ENCODE data around the gene ANKRD36.
"Not testable (repeated sequence)": the region's sequence is repeated elsewhere in the genome, so short reads cannot be mapped to it uniquely, and the experiment has no call there.

ANKRD36 gene

GRCh38 chr2:97113050-97113881 is at the start of gene ANKRD36:
Gene ANKRD36 (plus strand): TSS chr2:97113153. CDS start chr2:97113740, 587 bp downstream.
- DNase-seq, result not testable (repeated sequence)

DNA sequence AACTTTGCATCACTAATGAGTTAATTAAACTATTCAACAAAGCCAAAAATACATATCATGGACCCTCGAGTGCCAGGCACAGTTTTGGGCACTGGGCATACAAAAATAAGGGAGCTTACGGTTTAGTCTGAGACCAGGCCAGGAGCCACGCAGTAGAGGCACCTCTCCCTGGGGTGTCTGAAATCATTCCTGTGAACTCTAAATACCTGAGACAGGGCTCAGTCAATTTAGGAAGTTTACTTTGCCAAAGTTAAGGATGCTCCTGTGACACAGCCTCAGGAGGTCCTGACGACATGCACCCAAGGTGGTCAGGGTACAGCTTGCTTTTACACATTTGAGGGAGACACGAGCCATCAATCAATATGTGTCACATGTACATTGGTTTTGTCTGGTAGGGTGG is 46.9 kb upstream of the ANKRD36 start:
- not testable (repeated sequence) for DNase-seq

More at GRCh38 chr2:97113050-97113881, at the start of gene ANKRD36:
- TF ChIP-seq POLR2A (IDR thresholded peaks at IDR 0.05; ENCODE audit: low read length), result peak; percentile 76

DNA sequence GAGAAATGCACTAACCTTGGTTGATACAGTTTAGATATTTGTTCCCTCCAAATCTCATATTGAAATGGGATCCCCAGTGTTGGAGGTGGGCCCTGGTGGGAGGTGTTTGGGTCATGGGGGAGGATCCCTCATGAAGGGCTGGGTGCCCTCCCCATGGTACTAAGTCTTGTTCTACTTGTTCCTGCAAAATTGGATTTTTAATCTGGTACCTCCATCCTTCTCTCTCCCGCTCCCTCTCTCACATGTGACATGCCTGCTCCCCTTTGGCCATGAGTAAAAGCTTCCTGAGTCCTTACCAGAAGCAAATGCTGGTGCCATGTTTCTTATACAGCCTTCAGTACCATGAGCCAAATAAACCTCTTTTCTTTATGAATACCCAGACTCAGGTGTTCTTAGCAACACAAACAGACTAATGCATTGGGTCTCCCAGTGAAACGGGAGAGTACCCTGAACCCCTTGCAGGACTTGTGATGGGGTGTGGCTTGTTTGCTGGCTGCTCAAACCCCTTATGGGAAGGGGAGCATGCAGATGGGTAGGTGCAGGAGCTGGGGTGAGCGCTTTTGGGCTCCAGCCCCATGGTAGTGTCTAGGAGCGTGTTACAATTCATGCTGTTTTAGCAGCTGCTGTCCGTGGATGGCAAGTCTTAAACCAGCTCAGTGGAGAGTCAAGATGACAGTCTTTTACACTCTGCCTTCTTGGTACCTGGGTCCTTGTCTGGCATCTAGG is 45.5 kb upstream of the ANKRD36 start:
- TF ChIP-seq GATA1 (IDR thresholded peaks at IDR 0.05; ENCODE audit: low read depth, low read length), result no peak
- no peak for TF ChIP-seq POLR2A (IDR thresholded peaks at IDR 0.05; ENCODE audit: low read length)
- no peak for DNase-seq

- no peak for DNase-seq
- TF ChIP-seq POLR2A (IDR thresholded peaks at IDR 0.05; ENCODE audit: low read length) (no peak), GATA1 (IDR thresholded peaks at IDR 0.05; ENCODE audit: low read depth, low read length) (no peak)
Observed at GRCh38 chr2:97068074-97068473, 44.9 kb upstream of the ANKRD36 start.

GRCh38 chr2:97068722-97069121 is 44.2 kb upstream of the ANKRD36 start:
- not testable (repeated sequence) for DNase-seq

GRCh38 chr2:97070915-97071314 is 42.0 kb upstream of the ANKRD36 start:
- DNase-seq, result not testable (repeated sequence)

- not testable (repeated sequence) for DNase-seq
Observed at GRCh38 chr2:97077213-97077612, 35.7 kb upstream of the ANKRD36 start.

DNA sequence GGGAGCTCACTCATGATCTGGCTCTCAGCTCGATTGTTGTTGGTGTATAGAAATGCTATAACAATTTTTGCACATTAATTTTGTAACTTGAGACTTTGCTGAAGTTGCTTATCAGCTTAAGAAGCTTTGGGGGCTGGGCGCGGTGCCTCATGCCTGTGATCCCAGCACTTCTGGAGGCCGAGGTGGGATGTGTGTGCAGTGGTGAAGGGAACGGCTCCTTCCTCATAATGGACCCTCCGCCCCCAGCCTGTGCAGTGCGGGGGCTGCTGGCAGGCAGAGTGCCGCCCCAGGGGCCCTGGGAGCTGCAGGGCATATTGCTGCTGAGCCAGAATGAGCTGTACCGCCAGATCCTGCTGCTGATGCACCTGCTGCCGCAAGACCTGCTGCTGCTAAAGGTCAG is 32.1 kb upstream of the ANKRD36 start:
- DNase-seq, result not testable (repeated sequence)

- not testable (repeated sequence) for DNase-seq
Observed at GRCh38 chr2:97082206-97082605, 30.7 kb upstream of the ANKRD36 start.

GRCh38 chr2:97083516-97083915 is 29.4 kb upstream of the ANKRD36 start:
- not testable (repeated sequence) for DNase-seq

DNA sequence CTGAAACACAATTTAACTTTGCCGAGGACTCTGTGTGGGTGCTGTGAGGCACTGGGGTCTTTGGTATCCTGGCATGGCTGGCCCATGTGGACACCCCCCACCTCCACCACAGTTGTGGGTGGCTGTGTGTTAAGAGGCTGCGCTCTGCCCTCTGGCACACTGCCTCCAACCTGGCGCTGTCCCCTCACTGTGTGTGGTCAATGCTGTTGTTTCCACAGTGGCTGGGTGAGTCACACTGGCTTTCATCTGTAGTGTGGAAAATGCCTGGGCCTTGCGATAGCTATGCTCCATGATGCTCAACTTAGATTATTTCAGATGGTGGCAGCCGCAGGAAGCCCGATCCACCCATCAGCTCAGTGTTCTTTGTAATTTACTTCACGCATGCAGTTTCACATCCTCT is 27.9 kb upstream of the ANKRD36 start:
- not testable (repeated sequence) for DNase-seq

- not testable (repeated sequence) for DNase-seq
Observed at GRCh38 chr2:97088706-97089105, 24.2 kb upstream of the ANKRD36 start.

DNA sequence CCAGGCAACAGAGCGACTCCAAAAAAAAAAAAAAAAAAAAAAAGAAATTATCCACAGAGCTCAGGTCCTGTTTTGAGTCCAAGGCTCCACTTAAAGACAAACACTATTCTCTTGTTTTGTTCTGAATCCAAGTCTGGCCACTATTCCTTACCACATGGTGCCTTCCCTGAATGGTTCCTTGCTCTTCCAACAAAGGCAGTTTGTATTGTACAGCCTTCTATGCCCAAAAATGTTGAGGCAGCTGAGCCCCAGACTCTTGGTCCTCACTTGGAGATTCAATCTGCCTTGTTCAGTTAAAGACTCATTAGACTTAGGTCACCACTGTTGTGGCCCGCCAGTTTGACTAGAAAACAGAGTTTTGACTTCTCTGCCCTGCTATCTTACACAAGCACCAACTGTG is 20.0 kb upstream of the ANKRD36 start:
- not testable (repeated sequence) for DNase-seq

DNA sequence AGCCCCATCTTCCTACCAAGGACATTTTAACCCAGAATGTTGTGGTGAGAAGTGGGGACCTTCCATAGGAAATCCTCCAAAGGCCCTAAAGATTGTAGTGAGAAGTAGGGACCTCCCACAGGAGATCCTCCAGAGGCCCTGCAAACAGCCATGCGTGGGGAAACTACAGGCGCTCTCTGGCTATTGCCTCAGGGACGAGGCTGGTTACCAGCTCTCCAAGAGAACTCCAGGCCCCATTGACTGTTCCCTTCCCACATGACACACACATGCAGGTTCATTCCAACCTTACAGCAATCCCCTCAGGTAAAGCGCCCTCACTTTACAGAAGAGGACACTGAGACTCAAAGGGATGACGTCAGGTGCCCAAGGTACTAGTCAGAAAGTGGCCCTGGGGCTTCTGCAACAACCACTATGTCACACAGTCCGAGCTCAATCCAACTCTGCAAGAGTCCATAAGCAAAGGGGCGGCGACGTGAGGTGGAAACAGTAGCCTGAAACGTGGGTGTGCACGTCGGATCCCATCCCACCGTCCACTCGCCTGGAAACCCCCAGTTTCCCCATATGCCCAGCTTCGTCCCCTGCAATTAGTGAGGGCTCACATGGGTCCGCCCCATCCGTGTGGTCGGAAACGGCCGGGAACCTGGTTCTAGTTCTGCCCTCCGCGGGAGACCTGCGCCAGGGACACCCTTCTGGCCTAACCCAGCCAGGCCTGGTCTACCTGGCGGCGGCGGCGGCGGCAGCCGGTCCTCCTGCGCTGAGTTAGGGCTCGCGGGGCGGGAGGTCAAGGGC is 18.8 kb upstream of the ANKRD36 start:
- DNase-seq, result not testable (repeated sequence)

- DNase-seq, result peak; percentile 85 to 90
Observed at GRCh38 chr2:97094772-97095611, 18.0 kb upstream of the ANKRD36 start, which contains the start of gene FAHD2B. Gene FAHD2B (minus strand): TSS chr2:97094882. CDS start chr2:97091706, 3,176 bp downstream.
